GM21526 (cell line): Measurements from ENCODE around the gene ZSCAN21.
A peak's percentile ranks its signal among the peaks of the same experiment; 100 is the strongest.

Experiments
- ATAC-seq: cut with Tn5 transposase; IDR thresholded peaks from one replicate; pipeline ENCODE4 v1.9.1; 2021; ENCODE audit warnings: moderate library complexity; ENCODE audit not compliant: unreplicated experiment, low FRiP score

Gene ZSCAN21

DNA sequence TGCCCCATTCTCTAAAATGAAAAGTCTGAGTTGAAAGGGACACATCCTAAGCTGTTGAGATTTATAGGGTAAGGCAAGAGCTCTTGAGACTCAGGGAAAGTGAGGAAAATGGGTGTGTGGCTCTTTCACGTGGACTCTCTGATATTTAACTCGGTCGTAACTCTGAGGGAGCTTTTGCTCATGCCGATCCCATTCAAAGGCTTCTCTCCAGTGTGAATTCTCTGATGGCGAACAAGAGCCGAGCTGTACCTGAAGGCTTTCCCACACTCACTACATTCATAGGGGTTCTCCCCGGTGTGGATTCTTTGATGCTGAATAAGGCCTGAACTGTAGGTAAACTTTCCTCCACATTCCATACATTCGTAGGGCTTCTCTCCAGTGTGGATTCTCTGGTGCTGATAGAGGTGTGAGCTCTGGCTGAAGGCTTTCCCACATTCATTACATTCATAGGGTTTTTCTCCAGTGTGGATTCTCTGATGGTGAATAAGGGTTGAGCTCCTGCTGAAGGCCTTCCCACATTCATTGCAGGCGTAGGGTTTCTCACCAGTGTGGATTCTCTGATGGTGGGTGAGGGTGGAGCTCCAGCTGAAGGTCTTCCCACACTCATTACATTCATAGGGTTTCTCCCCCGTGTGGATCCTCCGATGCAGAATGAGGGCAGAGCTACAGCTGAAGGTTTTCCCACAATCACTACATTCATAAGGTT is 21.6 kb downstream of the ZSCAN21 start:
- ATAC-seq = no peak

DNA sequence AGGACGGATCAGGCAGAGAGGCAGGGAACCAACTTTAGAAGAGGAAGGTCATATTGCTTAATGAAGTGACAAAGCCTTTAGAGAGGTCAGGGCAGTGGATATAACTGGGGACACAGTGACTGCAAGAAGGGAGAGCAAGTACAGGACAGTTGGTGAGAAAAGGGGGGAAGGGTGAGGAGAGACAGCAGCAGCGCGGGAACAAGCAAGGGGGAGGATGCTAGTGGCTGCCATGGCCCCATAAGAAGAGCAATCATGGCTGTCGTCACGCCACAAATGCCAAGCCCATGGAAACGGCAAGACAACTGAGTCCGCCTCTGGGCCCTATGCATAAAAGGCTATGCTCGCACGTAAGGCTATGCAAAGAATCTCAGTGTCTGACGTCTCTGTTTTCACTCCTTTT is 22.9 kb downstream of the ZSCAN21 start:
- ATAC-seq = no peak

DNA sequence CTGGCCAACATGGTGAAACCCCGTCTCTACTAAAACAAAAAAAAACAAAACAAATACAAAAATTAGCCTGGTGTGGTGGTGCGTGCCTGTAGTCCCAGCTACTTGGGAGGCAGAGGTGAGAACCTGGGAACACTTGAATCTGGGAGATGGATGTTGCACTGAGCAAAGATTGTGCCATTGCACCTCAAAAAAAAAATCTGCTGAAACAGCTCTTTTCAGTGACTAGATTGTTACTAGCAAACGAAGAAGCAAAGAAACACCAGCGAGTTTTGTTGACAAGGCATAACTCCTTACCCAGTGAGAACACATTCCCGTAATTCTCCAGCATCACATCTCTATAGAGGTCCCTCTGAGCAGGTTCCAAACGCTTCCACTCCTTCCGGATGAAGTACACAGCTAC is 25.3 kb downstream of the ZSCAN21 start:
- ATAC-seq = no peak

- ATAC-seq = no peak
Observed at GRCh38 chr7:100075418-100075817, 25.8 kb downstream of the ZSCAN21 start.

GRCh38 chr7:100077205-100077604 is 27.6 kb downstream of the ZSCAN21 start:
- no peak for ATAC-seq

GRCh38 chr7:100079024-100079560 is 29.5 kb downstream of the ZSCAN21 start:
- no peak for ATAC-seq

DNA sequence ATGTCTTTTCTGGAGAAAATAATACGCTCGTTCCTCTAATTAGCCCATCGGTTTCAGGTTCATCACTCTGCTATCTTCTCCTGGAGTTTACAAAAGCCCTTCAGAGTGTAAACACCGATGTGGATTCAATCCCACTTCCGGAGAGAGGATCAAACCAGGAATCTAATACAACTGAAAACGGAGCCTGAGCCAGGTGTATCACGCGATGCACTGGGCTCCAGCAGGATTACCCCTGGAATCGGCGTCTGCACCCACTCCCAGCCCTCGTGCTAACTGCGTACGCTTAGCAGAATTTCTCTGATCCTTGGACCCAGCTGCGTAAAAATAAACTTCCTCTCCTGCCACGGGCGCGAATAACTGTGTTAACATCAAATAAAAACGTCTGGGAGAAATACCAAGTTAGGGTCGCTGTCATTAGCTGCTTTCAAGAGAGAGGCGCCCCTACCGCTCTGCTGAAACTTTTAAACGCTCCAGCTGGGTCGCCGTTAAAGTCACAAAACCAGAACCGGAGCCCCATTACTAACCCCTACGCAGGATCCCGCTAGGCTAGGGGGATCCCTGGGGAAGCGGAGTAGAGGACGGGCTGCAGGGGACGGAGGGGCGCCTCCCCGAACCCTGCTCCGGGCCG is 31.4 kb downstream of the ZSCAN21 start:
- peak; percentile 8 for ATAC-seq

GRCh38 chr7:100081535-100082102 is 32.0 kb downstream of the ZSCAN21 start, which contains the start of gene ZNF3:
ZNF3 (minus strand) TSS chr7:100081723; CDS start chr7:100077357, 4,366 bp downstream.
- ATAC-seq = peak; percentile 85

- no peak for ATAC-seq
Observed at GRCh38 chr7:100082978-100083377, 33.4 kb downstream of the ZSCAN21 start.

DNA sequence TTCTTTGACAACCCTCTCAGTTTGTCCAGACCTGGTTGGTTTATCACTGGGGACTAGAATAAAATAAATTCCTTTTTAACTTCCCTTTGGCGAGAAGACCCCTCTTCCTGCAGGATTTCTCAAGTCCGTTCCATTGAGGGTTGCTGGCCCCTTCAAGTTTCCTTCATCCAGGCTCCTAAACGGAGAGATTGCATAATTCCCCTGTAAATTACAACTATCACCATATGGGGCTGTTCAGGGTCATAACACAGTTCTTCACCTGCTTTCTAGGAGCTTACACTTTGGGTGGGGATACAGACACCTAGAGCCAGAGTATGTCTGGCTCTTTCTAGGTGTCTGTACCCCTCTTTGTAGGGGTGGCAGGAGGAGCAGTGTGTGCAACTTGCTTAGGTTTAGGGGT is 35.9 kb downstream of the ZSCAN21 start:
- no peak for ATAC-seq

- ATAC-seq = no peak
Observed at GRCh38 chr7:100087055-100087750, 37.6 kb downstream of the ZSCAN21 start.

DNA sequence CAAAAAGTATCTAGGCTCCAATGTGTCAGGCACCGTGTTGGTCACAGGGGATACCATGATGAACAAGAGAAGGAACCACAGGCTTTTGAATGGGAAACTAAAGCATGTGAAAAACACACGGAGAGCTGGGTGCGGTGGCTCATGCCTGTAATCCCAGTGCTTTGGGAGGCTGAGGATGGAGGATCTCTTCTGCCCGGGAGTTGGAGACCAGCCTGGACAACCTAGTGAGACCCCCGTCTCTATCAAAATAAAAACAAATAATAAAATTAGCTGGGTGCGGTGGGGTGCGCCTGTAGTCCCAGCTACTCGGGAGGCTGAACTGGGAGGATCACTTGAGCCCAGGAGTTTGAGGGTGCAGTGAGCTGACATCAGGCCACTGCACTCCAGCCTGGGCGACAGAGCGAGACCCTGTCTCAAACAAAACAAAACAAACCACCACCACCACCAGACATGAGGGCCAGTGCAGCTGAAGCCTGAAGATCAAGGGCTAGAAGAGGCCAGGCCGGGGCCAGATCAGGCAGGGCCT is 38.6 kb downstream of the ZSCAN21 start:
- ATAC-seq = no peak

GRCh38 chr7:100088621-100089457 is 39.3 kb downstream of the ZSCAN21 start, which contains the start of gene COPS6:
COPS6 (plus strand) TSS chr7:100088969; CDS start chr7:100088991, 22 bp downstream.
- ATAC-seq = no peak

GRCh38 chr7:100089458-100090196 is 40.1 kb downstream of the ZSCAN21 start:
- no peak for ATAC-seq

- no peak for ATAC-seq
Observed at GRCh38 chr7:100090527-100091410, 41.2 kb downstream of the ZSCAN21 start.

GRCh38 chr7:100091411-100092181 is 42.0 kb downstream of the ZSCAN21 start:
- ATAC-seq = no peak

GRCh38 chr7:100093054-100093453 is 43.5 kb downstream of the ZSCAN21 start:
- no peak for ATAC-seq
